GM21825 (cell line): Measurements from ENCODE around the gene RBMS1.
"Not testable (repeated sequence)": the region's sequence is repeated elsewhere in the genome, so short reads cannot be mapped to it uniquely, and the experiment has no call there.

ENCODE experiments used
- ATAC-seq: cut with Tn5 transposase; IDR thresholded peaks from one replicate; pipeline ENCODE4 v1.9.1; 2021; ENCODE audit warnings: mild to moderate bottlenecking, moderate library complexity; ENCODE audit not compliant: unreplicated experiment

RBMS1 gene

DNA sequence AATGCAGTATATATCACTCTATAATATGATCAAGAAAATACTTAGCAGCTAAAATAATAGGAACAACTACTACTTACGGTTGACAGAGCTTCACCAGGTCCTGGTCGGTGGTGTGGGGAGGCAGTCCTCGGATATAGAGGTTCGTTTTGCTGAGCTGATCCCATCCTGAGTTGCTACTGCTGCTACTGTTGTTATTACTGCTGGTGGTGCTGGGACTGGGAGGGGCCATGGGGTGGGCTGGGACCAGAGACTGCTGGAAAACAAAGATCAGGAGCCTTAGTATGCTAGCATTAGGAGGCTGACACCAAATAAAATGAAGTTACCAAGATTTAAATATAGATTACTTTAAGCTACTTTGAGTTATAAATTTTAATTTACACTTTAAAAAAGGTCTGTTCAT lies 126.5 kb downstream of the RBMS1 start:
- not testable (repeated sequence) for ATAC-seq

DNA sequence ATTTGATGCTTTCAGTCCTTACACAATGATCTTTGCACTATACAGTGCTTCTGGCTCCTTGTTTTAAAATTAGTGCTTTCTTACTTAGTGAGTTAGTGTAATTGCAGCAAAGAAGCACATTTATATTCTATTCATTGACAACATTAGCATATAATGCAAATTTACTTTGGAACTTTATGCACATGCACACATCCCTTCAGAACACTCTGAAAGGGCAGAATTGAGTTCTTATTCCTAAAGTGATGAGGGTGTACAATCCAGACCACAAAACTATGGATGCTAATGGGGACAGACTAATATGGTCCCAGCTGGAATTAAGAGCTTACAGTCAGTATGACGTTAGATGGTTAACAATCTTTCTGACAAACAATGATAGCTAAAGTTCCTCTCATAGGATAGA lies 127.1 kb downstream of the RBMS1 start:
- no peak for ATAC-seq

DNA sequence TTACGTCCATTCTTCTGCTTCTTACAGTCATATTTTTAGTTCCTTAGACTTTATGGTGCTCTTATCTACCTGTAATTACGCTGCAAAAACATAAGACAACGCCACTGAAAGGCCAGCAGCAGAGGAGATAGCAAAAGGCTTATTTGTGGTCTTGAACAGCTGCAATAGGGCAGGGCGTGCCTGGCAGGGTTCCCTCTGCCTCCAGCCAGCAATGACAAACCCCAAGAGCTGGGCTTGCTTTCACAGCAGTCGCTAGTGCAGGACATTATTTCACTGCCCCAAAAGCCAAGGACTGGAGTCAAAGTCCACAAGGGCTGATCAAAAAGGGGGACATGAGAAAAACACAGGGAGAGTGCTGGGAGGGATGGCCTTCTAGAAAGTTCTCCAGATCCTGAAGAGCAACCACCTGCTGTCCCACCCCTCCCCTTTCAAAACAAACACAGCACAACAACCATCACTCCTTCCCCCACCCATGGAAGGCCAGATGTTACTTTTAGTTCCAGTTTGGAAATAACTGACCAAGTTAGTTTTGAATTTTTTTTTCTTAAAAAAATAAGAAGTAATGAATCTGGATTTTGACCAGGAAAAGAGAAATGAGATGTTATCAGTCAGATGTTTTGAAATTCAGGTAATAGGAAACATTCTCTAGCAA lies 127.8 kb downstream of the RBMS1 start:
- no peak for ATAC-seq

DNA sequence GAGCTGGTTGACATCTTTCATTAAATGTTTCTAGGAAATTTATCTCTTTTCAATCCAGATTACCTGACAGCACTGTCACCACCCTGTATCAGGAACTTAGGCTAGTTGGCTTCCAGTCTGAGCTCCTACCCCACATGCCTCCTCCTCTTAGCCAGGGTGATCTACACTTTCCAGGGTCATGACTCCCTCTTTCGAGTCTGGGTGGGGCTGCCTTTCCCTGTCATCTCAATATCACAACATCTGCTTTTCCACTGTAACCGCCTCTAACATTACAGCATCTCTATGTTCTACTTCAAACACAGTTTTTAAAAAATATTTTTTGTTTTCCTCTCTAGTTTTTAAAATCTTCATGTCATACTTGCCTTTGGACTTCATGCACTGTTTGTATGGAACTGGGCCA lies 129.2 kb downstream of the RBMS1 start:
- no peak for ATAC-seq

DNA sequence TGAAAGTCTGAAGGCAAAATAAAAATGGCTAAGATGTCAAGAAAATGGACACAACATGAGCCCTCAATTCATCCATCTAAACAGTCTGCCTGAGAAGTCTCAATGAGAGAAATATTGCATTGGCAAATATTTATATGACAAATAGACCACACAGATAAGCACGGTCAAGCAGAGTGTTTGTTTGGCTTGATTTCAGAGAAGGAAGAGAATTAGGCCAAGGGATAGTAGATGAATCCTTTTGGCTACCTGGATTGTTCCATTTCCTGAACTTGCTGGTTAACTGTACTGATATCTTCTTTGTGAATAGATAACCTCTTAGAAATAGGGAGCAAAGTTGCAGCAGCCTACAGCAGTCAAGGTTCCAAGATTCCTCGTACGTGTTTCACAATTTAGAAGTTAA lies 129.6 kb downstream of the RBMS1 start:
- ATAC-seq: no peak

DNA sequence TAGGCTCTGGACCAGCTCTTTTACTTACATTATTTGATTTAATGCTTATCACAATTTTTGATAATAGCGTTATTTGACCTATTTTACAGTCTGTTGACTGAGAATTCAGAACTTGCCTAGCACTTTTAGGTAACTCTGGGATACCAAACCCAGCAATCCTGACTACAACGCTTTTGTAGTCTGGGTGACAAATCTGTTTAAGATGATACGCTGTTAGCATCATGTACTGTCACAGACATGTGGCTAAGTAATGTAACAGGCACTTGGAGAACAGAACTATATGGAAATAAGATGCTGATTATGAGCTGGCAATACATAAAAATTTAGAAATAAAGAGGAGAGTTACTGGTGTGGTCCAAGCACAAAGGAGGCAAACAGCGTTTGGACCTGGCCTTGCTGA lies 130.6 kb downstream of the RBMS1 start:
- no peak for ATAC-seq

DNA sequence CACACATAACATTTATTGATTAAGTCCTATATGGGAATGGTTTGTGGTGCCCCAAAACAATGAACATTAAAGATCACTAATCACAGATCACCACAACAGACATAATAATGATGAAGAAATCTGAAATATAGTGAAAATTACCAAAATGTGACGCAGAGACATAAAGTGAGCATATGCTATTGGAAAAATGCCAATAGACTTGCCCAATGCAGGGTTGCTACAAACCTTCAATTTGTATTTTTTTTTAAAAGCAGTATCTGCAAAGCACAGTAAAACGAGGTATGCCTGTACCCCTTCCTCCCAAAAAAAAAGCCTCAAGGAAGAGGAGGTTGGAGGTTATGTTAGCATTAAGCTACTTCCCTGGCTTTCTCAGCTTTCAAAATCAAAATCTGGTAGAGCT lies 131.1 kb downstream of the RBMS1 start:
- ATAC-seq: no peak

DNA sequence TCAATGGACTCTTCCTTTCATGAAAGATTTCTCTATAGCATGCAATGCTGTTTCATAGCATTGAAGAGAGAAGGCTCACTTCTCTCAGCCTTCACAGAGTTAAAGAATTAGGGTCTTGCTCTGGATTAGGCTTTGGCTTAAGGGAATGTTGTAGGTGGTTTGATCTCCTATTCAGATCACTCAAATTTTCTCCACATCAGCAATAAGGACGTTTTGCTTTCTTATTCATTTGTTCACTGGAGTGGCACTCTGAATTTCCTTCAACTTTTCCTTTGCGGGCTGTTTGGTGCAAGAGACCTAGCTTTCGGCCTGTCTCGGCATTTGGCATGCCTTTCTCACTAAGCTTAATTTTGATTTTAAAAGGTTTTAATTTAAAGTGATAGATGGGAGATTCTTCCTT lies 131.6 kb downstream of the RBMS1 start:
- no peak for ATAC-seq

DNA sequence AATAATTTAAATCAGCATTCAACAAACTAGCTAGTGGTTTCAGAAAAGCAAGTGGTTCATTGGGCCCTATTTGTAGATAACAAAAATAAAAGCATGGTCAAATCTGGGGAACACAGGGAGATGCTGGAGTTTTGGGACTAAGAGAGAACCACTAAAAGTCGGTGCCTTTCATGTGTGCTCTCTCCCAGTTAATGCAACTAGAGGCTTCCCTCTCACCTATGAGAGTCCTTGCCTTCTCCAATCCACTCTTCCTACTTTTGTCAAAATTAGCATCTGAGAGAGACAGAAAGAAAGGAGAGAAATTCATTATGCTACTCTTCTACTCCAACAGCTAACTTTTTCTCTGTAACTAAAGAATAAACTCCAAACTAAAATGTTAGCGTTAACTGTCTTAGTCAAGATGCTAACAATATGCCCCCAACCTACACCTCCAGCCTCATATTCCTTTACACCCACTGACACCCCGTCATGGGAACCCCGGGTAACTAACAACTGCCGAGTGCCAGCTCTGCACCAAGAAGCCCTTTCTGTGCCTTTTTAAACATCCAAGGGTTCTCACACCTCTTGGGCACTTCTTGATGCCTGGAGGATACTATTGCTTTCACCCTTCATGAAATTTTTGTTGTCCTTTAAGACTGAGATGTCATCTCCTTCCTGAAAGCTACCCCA lies 133.4 kb downstream of the RBMS1 start:
- no peak for ATAC-seq

DNA sequence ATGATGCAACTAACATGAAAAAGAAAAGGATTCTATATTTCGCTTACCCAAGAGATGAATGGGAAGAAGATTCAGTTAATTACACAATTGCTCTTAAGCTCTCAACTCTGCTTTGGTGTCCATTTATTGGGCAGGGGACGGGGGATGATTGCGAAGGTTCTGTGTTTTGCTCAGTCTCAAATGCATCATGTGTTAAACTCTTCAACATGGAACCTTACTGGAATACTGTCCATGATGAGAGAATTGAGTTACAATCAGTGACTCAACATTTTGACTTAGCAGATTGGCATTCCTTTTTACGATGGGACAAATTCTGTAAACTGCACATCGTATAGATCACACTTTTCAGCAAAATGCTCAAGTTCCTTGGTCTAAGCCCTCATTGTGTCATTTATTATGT lies 135.6 kb downstream of the RBMS1 start:
- ATAC-seq: no peak

DNA sequence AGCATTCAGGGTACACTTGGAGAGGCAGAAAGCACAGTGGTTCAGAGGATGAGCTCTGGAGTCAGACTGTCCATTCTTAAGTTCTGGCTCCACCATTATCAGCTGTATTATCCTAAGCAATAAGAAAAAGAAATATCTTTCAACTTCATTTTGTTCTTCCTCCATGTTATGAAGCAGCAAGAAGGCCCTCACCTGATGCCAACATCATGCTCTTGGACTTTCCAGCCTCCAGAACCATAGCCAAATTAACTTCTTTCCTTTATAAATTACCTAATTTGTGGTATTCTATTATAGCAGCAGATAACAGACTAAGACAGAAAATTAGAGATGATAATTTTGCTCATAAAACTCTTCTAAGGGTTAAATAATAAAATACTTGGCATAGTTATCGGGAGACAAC lies 137.1 kb downstream of the RBMS1 start:
- ATAC-seq: no peak

DNA sequence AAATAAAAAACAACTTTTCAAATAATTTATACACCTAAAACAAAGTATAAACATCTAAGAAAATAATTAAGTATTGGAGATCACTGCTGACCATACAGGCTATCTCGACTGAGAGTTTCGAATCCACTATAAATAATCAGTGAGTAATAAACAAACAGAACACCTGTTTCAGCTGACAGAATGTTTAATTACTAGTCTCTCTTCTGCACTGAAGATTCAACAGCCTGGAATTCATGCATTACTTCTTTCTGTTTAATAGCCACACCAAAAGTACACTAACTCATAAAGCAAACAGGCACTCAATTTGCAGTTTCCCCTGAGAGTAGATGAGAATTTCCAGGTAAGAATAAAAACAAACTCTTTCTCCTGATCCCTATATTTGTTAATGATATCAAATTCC lies 138.5 kb downstream of the RBMS1 start:
- no peak for ATAC-seq

DNA sequence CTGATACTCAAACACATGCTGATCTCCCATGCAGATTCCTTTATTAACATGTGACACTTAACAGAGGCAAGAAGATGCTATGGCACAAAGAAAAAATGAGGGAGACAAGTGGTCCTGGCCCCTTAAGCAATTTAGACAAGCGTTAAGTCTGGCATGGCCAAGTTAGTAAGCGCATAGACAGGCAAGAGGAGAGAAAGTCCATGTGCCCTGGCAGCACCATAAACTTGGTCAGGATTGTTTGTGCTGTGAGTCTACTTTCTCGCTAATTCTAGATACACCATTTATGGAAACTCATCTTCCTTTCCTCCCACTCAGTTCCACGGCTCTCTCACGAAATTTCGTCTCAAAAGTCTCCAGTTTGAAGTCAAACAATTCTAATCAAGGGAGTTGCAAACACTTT lies 138.9 kb downstream of the RBMS1 start:
- no peak for ATAC-seq

DNA sequence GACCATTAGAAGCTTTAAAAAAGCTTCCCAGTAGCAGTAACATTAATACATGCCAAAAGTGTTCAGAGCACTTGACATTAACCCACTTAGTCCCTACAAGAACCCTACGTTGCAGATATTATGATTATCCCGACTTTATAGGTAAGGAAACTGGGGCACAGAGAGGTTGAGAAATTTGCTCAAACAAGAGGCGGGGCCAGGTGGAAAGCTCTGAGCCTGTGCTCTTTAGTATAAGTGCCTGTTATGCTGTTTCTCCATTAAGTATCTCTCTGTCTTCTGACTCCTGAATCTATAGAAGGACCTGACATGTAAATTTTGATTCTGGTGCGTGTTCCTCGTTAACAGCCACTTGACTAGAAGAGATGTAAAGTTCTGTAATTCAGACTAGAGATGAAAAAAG lies 139.8 kb downstream of the RBMS1 start:
- no peak for ATAC-seq

DNA sequence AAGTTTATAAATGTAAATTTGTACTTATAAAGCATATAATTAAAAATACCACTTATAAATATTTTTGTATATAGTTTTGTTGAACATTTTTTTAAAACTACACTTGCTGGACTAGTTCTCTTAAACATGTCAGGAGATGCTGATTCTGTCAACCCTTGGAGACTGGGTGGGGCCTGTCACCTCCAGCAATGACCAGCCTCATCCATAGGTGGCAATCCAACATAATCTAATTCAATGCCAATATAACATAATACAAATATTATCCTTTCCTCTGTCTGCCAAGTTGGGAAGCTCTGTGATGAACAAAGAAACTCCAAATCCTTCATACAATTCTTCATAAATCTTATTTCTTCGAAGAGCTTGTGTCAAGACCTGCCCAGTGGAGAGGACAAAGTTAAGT lies 140.4 kb downstream of the RBMS1 start:
- no peak for ATAC-seq

DNA sequence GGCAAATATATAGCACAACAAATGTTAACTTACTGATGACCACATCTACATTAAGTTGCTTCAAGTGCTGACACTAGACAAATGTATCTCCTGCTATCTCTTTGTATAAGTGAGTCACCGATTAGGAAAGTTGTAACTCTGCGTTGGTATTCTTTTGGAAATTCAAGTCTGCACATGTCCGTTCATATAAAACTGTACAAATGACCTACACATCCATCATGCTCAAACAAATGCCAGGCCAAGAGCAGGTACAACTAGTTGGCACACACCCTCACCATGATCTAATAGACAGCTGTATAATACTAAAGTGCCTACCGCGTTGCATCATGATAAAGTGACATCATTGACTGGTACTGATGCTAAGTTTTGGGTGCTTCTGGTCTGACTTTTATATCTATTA lies 141.1 kb downstream of the RBMS1 start:
- no peak for ATAC-seq

DNA sequence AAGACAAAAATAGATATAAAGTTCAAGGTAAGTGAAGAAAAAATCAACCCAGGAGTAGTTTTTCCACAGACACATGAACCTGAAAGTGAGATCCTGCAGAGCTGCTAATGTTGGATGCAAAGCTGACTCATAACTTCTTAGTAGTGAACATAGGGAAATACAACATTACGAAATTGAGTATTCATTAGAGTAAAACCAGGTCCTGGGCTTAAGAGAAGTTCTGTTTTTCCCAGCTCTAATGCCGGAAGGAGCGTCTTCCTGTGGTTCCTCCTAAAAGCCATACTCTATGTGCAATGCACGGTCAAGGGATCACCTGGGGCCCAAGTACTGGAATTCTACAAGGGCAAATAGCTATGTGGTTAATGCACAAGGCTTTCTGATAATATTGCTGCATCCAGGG lies 141.7 kb downstream of the RBMS1 start:
- ATAC-seq: no peak

DNA sequence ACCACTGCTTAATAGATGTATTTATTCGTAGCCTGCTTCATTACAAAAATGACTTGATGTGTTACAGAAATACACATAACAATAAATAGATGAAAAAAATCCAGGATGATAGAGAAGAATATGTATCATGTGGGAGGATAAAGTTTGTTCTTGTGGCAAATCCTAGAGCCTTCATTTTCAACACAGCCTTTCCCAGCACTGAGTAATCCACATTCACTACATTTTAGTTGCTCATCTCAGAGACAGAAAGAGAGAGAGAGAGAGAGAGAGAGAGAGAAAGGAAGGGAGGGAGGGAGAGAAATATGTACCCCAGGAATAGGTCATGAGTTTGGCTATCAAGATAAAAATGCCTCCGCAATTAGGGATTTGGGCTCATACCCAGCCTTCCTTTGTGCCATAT lies 144.3 kb downstream of the RBMS1 start:
- no peak for ATAC-seq

DNA sequence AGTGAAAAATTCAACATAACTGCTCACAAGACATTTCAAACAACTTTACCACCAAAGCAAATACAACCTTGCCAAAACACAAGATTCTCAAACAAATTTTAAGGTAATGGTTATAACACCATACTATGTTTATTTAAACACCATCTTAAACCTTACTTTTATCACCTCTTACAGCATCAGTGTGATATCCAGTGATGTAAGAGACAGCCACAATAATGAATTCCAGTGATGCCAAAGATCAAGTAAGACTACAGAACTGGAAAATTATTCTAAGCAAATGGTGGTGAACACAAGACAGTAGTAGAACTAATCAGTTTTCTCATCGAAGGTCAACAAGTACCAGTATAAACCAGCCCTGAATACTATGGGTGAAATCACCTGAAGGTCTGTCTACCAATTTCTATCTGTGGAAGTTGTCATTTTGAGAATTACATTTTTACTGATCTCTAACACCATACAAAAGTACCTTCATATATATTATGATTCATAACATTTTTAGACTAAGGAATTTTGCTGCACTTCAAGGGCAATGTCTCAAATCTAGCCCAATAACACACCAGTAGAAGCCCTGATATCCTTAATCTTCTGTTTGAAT lies 146.2 kb downstream of the RBMS1 start:
- no peak for ATAC-seq

DNA sequence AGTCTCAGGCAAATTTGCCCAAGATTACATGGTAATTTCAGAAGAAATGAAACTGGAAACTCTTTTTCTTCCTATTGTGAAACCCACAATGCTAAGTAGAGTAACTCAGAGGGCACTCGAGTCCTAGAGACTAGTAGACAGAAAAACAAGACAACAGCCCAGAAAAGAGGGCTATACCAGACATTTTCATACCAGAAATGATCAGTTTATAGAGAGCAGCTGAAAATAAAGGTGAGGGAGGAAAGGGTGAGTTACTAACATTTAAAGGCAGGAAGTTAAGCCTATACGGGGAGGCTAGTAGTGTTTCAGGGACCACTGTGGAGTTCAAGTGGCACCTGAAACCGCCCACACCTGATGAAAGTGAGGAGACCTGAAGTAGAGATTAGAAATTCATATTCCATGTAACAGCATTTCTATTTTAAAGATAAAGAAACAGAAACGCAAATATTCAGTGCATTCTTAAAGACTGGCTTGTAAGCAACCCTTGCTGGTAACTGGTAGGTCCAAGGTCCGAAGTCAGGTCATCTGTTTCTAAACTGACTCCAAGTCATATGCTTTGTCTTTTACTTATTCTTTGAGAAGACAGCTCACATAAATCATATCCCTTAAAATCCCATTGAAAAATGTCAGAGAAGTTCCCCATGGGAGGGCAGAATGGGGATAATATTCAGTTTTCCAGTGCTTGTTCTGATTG lies 148.4 kb downstream of the RBMS1 start:
- ATAC-seq: no peak

DNA sequence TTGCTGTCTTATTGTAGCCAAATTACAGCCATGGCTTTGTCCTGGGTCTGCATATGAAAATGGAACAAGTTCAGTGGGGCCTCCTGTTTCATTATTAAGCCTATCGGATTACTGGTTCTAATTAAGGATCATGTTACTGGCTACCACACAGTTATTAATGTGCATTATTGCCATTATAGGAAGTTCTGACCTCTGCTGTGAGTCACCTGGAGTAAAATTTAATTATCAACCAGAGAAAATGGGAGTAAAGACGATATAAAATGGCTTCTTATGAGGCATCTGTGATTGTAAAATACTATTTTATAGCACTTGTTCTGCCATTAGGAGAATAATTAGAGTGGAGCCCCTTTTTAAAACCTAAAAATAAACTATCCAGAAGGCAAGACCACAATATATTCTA lies 150.2 kb downstream of the RBMS1 start:
- no peak for ATAC-seq

DNA sequence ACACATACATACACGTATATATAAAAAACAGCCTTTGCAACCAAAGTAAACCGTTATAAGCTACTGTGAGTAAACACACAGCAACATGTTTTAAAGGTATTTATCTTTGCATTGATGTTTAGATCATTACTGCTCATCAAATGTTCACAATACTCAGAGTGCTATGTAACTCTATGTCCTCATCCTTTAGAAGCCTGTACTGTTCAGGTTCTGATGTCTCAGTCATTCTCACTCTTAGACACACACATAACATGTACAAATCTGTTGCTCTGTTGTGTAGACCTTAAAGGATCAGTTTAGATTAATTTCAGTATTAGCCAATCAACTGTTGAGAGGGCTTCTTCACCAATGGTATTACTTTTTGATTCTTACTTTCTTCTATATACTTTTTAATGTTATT lies 153.9 kb downstream of the RBMS1 start:
- no peak for ATAC-seq
